Mesothelial cell of epicardium (in vitro differentiated cells): Measurements from ENCODE around the gene ACTN1. TPM values are rescaled to one million over a fixed set of nuclear protein-coding genes. Genes with fewer than 3 reads are reported as not detected.

Experiments
- DNase-seq, 2 experiments: peaks; one replicate each; pipeline ENCODE4 v3.0.0; 2021; ENCODE audit warnings: low spot score in 2 of 2; ENCODE audit not compliant: unreplicated experiment in 2 of 2
- H3K27ac Mint-ChIP-seq: 2 replicates; pipeline ENCODE4 v1.8.0; 2021; ENCODE audit warnings: mixed read lengths
- H3K27me3 Mint-ChIP-seq: 2 replicates; pipeline ENCODE4 v1.8.0; 2021; ENCODE audit warnings: low read depth, mixed read lengths
- H3K36me3 Mint-ChIP-seq: 2 replicates; pipeline ENCODE4 v1.8.0; 2021; ENCODE audit warnings: mixed read lengths
- H3K4me1 Mint-ChIP-seq: 2 replicates; pipeline ENCODE4 v1.8.0; 2021; ENCODE audit warnings: mixed read lengths
- H3K4me3 Mint-ChIP-seq: 2 replicates; pipeline ENCODE4 v1.8.0; 2021; ENCODE audit warnings: mild to moderate bottlenecking, moderate library complexity, mixed read lengths
- H3K9me3 Mint-ChIP-seq: 2 replicates; pipeline ENCODE4 v1.8.0; 2021; ENCODE audit warnings: mixed read lengths
- CTCF ChIP-seq: fragments of 200-600 bp; sonication (generic); IDR thresholded peaks from one replicate; pipeline ENCODE4 v1.5.0; 2021; ENCODE audit warnings: antibody characterized with exemption; ENCODE audit not compliant: unreplicated experiment
- total RNA-seq: library from RNA; stranded (reverse); gene quantifications from 3 replicates; pipeline ENCODE4 v1.2.1, GENCODE V29; 2021

ACTN1 gene
- total RNA-seq, 1 donor from 2014 or later: 166 TPM

- Mint-ChIP-seq H3K4me1 (peaks cover 18% of the 10 kb centered on the region), H3K9me3 (no peaks in the 10 kb centered on the region), H3K36me3 (no peaks in the 10 kb centered on the region), H3K4me3 (no peak overlapping the region), H3K27me3 (no peaks in the 10 kb centered on the region), H3K27ac (no peak overlapping the region)
- no peak for TF ChIP-seq CTCF
- no peak for DNase-seq
These were observed 5.6 kb upstream of the ACTN1 start for GRCh38 chr14:68984686-68985085.

DNA sequence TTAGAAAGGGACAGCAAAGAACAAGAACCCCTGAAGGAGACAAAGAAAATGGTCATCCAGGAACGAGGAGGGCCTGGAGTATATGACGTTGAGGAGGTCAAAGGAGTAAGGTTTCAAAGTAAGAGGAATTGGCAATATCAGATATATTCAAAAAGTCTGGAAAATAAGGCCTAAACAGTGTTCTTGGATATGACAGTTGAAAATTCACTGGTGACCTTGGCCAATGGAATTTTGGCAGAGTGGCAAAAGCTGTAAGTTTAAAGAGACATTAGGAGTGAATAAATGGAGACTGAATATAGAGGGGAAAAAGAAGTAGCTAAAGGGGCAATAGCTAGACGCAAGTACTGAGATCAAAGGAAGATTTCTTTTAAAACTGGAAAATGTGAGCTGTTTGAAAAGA lies 4.1 kb upstream of the ACTN1 start:
- no peak overlapping the region for H3K27ac Mint-ChIP-seq
- no peak for DNase-seq
- H3K36me3 Mint-ChIP-seq: no peaks in the 10 kb centered on the region
- no peak overlapping the region for H3K4me3 Mint-ChIP-seq
- peaks cover 12% of the 10 kb centered on the region for H3K4me1 Mint-ChIP-seq
- no peaks in the 10 kb centered on the region for H3K27me3 Mint-ChIP-seq
- no peaks in the 10 kb centered on the region for H3K9me3 Mint-ChIP-seq
- no peak for TF ChIP-seq CTCF

GRCh38 chr14:68982581-68982980 lies 3.5 kb upstream of the ACTN1 start:
- H3K27ac Mint-ChIP-seq: no peak overlapping the region
- no peak for DNase-seq
- H3K4me3 Mint-ChIP-seq: no peak overlapping the region
- H3K9me3 Mint-ChIP-seq: no peaks in the 10 kb centered on the region
- H3K36me3 Mint-ChIP-seq: no peaks in the 10 kb centered on the region
- TF ChIP-seq CTCF: no peak
- peaks cover 12% of the 10 kb centered on the region for H3K4me1 Mint-ChIP-seq
- no peaks in the 10 kb centered on the region for H3K27me3 Mint-ChIP-seq

DNA sequence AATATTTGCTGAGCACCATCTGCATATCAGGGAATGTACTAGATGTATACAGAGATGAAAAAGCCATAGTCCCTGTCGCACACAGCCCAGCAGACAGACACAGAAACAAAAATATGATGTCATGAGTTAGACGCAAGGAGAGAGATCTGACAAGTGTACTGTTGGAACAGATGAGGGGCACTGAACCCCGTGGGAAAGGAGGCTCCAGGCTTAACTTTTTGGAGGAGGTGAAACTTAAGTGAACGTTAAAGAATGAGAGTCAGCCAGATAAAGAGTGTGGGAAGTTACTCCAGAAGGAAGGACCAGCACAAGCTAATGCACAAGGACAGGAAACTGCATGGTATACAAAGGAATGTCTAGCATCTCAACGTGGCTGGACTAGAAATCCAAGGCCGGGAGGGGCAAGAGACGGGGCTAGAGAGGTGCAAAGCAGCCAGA lies 2.5 kb upstream of the ACTN1 start:
- H3K4me3 Mint-ChIP-seq: no peak overlapping the region
- DNase-seq: no peak
- H3K4me1 Mint-ChIP-seq: peaks cover 22% of the 10 kb centered on the region
- H3K9me3 Mint-ChIP-seq: no peaks in the 10 kb centered on the region
- peak overlapping the region; percentile 27 for H3K27ac Mint-ChIP-seq
- TF ChIP-seq CTCF: no peak
- H3K36me3 Mint-ChIP-seq: no peaks in the 10 kb centered on the region
- H3K27me3 Mint-ChIP-seq: no peaks in the 10 kb centered on the region

DNA sequence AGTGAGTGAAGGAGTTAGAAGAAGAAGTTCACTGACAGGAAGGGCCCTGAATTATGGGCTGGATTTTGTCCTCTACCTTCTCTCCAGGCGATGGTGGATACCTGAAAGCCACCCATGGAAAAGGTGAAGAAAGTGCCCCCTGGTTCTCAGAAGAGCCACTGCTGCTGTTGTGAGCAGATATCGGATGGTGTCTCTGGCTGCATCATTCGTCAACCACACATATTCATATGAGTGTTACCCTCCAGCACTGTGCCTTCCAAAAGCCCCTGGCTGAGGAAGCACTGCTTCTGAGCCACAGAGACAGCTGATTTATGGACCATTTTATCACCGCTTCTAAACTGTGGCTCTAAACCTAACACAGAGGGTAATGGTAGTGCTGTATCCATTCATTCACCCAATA lies 2.0 kb upstream of the ACTN1 start:
- Mint-ChIP-seq H3K4me1 (peaks cover 26% of the 10 kb centered on the region), H3K36me3 (no peaks in the 10 kb centered on the region), H3K27ac (no peak overlapping the region), H3K4me3 (no peak overlapping the region), H3K9me3 (no peaks in the 10 kb centered on the region), H3K27me3 (no peaks in the 10 kb centered on the region)
- no peak for DNase-seq
- no peak for TF ChIP-seq CTCF
